GM21717 (cell line): ENCODE data around the gene RTN4R.

Source experiments
- ATAC-seq: cut with Tn5 transposase; IDR thresholded peaks from one replicate; pipeline ENCODE4 v1.9.1; 2021; ENCODE audit warnings: mild to moderate bottlenecking, moderate library complexity; ENCODE audit not compliant: unreplicated experiment

RTN4R gene

DNA sequence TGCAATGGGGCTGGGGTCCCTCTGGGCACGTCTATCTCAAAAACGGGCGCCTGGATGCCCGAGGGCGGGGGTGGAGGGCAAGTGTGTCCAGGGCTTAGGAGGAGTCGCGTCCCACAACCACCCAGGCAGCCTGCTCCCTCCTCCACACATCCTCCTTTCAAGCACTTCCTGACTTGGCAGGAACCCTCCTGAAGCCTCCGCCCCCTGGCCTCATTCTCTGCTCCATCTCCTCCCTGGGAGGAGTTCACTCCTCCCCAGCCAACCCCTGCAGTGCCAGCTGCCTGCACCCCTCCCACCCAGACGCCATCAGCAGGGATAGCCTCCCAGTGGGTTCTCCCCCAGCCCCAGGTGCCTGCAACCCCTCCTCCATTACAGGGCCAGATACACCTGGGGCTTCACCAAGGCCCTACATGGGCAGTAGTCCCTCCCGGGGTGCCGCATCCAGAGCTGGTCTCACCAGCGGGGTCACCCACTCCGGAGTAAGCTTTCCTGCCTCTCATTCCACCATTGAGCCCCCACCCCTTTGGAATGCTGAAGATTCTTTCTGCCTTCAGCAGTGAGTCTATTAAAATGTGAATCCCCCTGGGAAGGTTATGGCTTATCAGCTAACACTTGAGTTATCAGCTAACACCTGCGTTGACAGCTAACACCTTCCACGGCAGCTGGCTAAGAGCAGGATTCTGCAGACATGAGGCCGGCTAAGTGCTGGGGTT lies 24.4 kb downstream of the RTN4R start:
- ATAC-seq = no peak

DNA sequence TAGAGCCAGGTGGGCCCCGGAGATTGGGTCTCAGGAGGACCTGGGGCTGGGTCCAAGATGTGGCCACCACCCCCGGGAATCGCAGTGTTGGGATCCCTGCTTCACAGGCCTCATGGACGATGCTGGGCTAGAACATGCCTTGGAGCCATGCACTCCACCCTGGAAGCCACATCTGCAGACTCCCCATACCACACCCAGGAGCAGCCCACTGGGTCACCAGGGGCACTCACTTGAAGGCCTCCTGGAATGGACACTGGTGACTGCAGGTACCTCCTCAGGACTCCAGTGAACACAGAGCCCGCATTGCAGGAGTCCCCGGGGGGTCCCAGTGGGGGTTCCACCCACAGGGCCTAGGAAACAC lies 25.0 kb downstream of the RTN4R start:
- ATAC-seq = no peak

DNA sequence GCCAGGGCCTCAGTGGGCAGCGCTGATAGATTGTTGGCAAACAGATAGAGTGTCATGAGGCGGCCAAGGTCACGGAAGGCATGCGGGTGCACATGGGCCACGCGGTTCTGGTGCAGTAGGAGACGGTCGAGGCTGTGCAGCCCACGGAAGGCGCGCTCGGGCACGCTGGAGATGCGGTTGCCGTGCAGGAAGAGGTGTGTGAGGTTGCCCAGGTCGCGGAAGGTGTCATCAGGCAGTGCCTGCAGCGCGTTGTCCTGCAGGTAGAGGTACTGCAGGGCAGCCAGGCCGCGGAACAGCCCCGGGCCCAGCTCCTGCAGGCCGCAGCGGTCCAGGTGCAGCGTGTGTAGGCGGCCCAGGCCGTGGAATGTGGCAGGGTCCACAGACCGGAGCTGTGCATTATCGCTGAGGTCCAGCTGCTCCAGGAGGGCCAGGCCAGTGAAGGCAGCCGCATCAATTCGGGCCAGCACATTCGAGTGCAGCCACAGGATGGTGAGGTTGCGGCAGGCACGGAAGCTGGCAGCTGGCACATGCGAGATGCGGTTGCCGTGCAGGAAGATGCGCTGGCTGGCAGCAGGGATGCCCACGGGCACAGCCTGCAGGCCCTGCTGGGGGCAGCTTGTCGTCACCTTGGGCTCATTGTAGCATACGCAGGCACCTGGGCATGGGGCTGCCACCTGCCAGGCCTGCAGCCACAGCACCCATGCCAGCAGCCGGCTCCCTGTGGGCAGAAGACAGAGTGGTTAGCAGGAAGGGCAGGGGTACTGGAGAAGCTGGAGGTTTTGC lies 25.5 kb downstream of the RTN4R start:
- no peak for ATAC-seq

DNA sequence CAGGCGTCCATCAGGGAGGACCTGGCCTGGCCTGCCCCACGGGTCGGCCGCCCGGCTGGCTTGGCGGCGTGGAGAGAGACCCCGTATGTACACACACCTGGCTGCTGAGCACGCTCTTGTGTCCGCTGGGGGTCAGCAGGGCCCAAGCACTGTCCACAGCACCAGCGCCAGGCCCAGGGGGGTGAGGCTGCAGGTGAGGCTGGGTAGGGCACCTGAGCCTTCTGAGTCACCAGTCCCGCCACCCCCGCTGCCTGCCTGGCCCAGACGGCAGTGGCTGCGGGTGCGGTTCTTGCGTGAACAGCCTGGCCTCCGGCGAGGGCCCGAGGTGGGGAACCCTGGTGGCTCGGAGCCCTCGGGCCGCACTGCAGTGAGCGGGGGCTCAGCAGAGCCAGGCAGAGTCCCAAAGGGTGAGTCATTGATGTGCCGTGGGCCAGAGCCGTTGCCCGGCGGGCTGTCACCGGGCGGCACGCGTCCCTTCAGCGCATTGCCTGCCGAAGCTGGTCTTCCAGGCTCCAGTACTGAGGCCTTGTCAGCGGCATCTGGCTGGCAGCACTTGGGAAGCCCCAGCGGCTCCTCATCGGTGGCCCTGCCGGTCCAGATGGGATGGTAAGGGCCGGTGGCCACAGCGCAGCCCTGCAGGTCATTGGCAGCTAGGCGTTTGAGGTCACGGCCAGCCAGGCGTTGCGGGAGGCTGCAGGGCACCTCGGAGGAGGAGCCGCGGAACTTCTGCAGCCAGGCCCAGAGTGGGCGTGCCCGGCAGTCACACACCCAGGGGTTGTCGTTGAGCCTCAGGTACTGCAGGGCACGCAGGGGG lies 26.3 kb downstream of the RTN4R start:
- no peak for ATAC-seq

DNA sequence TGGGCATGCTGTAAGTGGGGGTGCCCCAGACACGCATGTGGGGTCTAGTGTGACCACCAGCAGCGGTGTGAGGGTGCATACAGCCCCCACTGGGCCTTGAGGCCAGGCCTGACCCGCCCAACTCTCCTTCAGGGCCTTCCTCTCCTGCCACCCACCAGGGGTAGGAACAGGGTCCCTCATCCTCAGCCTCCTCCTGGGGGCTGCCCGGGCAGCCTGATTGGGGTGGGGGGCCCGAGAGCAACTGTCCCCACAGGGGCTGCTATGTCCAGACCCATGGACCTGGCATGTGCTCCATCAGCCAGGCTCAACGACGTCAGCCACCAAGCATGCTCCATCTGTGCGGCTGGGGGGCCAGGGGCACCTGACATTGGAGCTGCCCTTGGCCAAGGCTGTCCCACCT lies 27.2 kb downstream of the RTN4R start:
- no peak for ATAC-seq

DNA sequence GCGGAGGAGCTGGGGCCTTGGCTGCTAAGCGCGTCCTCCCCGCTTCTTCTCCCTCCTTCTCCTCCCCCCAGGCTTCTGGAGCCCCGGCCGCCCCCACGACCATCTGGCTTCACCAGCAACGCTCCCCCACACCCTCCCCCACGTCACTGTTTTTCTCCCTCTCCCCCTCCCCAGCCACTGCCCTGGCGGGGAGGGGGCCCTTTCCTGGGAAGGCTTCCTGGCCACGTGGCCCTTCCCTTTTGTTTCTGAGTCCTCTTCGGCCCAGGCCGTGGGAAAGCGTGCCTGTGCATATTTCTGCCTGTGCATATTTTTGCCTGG lies 27.7 kb downstream of the RTN4R start:
- ATAC-seq = no peak

DNA sequence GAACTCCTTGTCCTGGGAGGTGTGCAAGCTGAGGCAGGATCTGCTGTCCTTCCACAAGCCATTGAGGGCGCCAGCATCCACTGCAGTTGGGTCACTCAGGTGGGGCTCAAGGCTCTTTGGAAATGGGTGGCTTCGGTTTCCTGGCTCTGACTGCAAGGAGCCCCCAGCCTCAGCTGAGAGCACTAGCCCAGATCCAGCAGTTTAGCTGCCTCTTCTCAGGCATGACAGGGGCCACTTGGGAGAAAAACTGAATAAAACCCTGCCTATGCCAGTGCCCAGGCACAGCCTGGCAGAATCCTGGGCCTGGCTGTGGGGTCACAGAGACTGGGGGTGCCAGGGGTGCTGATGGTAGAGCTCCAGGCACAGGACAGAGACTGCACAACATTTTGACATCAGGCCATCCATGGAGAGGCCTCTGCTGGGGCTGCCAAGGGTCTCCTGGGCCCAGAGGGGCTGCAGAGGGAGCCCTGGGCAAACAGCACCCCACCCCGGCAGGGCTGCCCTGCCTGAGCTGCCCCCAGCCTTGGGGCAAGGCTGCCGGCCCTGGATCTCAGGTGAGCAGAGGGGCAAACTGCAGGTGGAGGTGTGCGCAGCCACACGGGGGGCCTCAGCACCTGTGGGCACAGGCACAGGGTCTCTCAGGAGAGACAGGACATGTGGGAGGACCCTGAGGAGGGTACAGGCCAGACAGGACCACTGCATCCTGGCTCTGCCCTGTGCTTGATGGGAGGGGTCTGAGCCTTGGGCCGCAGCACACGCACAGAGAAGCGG lies 28.3 kb downstream of the RTN4R start:
- ATAC-seq = no peak

DNA sequence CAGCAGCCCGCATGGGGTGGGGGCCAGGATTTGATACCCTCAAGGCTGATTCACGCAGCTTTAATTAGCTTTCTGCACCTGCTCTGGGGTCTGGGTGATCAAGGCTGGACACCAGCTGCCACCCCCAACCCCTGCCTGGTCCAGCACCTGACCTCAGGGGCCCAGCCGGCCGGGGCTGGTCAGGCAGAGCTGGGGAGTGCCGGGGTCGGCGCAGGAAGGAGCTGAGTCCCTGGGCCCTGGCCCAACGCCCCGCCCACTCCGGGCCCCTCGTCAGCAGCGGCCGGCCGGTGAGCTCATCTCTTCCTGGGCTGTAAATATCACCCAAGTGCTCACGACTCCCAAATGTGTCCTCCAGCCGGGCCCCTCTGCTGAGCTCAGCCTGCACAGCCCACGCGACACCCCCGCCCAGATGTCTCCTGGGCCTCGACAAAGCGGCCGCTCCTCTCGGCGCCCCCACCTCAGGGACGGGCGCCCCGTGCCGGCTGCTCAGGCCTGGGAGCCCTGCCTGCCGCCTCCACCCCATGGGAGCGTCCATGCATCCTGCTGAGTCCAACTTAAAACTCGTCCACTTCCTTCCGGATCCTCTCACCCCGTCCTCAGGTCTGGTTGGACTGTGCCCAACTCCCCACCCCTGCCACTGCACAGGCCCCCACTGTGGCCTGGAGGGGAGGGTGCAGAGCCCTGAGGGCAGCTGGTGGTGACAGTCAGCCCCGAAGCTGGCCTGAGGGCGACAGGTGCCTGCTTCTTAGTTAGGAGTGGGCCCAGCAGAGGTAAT lies 29.0 kb downstream of the RTN4R start:
- ATAC-seq = no peak

DNA sequence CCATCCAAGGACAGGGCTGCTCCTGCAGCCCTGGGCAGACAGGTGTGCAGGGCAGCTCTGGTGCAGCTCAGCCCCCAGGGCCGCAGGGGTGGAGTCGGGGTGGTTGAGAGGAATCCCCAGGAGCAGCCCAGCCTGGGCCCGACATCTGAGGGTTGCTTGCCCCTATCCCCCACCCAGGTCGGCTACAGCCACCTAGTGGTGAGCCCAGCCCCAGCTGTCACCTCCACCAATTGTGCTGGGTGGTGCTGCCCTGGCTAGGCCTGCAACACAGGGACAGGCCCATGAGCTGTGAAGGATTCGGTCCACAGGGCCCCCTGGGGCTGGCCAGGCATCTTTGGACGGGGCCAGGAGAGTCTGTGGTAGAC lies 29.6 kb downstream of the RTN4R start:
- ATAC-seq = no peak

DNA sequence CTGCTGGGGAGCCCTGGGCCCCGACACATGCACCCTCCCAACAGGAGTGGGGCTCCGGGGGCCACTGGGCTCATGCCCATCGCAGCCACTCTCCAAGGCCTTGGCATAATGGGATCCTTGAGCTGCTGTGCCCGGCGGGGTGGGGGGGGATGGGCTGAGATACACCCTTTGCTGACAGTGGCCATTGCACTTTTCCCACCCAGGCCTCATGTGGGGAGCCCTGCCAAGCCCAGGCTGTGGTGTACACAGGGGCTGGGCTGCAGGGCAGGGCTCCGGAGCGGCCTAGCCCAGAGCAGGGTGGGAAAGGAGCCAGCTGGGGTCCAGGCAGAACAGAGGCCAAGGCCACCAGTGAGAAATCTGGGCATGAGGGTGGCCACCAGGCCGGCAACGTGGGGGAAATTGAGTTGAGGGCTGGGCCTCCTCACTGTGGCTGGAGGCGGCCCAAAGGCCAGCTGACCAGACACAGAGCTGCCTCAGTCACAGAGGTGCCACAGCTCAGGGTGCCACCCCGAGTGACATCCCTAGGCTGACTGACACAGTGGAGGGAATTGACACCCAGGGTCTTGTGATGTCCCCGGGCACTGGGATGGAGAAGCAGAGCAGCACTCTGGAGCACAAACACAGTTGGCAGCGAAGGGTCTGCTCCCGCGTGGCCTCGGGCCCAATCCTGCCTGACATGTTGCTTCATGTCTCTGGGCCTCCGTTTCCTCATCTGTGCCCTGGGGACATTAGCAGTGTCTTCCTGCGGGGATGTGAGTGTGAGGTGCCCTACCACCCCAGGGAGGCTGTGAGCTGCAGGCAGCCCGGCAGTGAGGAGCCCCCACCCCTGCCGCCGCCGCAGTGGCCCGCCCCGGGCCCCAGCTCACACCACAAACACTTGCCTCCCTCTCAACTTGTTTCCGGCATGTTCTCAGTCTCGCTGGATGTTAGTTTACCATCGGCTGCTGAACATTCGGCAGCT lies 30.4 kb downstream of the RTN4R start:
- no peak for ATAC-seq

DNA sequence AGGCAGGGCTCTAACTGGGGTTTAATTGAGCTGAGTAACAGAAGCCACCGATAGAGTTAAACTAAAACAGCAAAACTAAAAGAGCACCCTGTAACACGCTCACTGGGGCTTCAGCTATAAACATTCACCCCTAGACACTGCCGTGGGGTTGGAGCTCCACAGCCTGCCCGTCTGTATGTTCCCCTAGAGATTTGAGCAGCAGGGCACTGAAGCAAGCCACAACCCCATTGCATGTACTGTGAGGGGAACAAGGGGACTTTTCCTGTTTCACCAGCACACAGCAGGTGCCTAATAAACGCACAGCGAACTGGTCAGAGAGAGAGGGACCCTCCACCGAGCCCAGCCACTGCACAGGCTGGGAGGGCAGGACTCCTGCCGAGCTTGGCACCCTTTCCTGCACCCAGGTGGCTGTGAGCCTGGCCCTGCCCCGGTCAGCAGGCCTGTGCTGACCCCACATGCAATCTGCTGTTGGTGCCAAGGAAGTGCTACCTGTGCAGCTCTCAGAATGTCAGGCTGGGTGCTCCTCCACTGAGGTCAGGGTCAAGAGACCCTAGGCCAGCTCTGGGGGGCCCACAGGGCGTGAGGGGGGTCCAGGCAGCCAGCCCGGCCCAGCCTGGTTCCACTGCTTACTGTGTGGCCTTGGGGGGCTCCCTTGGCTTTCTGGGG lies 31.9 kb downstream of the RTN4R start:
- ATAC-seq = no peak

DNA sequence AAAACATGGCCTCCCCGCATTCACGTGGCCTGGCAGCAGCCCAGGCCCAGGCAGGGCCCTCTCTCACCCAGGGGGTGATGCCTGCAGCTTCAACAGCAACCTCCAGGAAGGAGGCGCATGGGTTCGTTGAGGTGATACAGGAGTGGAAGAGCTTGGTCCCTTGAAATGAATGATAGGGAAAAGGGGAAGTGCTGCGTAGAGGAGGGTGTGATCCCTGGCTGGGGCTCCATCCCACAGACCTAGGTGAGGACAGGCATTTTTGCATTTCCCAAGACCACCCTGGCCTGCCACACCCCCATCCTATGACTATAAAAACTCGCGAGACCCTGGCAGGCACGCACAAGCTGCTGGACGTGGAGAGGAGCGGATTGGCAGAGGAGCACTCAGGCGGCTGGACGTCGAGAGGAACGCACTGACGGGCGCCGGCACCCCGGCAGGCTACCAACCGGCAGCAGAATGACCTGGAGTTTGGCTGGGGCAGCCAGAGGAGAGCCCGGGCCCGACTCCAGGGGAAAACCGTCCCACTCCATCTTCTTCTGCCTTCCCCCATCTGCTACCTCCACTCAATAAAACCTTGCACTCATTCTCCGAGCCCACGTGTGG lies 32.6 kb downstream of the RTN4R start:
- ATAC-seq = no peak

DNA sequence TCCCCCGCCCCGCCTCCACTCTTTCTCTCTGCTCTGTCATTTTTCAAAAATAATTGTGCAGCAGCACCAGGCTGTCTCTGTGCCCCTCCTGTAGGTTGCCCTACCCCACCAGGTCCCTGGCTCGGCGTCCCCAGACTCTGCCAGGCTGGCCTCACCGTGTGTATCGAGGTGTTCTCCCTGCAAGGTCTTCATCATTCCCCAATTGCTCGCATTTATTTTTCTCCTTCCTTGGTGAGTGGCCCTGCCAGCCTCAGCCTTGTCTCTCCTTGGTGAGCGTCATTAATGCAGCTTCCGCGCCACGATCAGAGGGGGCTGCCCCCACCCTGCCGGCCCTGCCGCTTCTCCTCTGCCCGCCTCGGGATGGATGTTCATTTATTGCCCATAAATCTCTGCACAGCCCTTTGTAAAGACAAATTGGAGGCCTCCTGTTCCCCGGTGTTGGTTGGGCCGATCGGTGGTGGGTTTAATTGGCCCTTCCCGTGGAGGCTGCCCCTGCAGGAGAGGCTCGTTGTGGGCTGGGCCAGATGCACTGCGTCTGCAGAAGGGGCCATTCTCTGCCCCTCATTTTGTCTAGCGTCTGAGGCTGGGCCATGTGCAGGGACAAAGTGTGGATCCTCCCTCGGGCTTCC lies 33.2 kb downstream of the RTN4R start:
- no peak for ATAC-seq

DNA sequence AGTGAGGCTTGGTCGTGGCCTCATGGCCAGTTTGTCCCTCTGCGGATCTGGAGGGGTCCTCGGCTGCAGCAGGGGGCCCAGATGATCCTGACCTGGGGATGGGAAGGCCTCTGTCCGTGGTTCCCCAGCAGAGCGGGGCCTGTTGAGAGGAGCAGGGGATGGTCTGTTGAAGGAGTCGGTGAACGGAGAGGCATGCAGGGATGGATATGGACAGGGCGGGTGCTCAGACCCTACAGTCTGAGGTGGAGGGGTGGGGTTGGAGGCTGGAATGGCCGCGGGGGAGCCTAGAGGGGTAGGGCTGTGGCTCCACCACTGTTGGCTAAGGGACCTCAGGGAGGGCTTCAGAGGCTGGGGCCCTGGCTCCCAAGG lies 33.8 kb downstream of the RTN4R start:
- no peak for ATAC-seq

DNA sequence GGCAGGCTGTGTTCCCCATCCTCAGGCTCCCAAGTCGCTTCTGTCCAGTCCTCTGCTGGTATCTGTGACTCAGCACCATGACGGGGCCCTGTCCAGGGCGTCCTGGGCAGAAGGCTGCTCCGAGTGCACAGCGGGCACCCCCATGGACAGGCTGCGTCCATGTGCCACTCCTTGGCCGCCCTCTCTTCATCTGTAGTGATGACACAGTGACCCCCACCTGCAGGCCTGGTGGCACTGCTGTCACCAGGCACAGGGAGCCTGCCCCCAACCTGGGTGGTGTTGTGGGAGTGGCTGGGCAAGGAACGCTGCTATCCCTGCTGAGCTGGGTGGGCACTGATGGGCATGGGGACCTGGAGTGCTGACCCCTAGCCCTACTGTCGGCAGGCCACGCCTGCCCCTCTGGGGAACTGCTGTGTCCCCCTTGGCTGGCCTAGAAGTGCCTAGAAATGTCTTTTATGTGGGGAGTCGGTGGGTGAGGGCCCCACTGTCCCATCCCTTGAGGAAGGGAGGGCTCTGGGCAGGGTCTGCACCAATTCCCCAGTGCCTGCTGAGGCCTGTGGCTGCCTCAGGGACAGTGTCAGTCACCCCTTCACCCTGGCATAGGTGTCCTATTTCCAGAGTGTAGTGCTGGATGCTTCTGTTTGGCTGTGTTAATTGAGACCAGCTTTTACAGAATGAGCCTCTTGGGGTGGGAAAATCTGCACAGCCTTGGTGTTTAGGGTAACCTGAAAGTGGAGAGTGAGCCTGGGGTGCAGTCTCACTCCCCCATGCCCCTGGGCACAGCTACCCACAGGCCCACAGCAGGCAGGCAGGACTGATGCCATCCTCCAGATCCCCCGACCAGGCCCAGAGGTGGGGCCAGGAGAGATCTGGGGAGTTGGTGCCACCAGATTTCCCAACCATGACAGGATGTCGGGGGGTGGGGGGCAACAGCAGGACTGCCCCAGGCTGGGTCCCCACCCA lies 34.5 kb downstream of the RTN4R start:
- no peak for ATAC-seq

DNA sequence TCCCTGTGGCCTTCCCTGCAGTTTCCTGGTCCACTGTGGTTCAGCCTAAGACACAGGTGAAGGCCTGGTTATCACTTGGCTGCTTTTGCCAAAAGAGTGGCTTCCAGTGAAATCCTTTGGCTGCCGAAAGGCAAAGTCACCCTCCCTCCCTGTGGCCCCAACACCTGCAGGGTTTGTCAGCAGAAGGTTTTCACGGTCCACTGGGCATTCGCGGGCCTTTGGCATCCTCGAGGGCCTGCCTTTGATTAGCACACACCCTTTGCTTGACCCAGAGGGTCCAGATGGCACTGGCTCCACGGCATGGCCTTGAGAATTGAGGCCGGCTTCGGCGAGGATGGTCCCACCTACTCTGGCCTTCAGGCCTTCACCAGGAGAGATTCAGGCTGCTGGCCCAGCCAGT lies 35.3 kb downstream of the RTN4R start:
- ATAC-seq = no peak

DNA sequence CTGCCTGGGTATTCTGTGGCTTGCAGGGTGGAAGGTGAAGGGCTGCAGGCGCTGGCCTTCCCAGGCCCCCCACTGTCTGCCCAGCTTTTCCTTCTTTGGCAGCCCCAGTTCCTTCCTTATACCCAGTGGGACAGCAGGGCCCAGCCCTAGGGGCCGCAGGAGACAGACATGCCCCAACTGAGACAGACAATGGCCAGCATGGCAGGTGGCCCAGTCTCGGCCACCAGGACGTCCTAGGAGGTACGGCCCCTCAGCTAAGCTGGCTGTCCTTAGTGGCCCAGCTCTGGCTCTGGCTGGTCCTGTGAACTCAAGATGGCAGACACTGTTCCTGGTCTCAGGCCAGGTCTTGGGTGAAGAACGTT lies 35.9 kb downstream of the RTN4R start:
- no peak for ATAC-seq
